A549 (cell line): Measurements from ENCODE around the gene RECK. TPM values are rescaled to one million over a fixed set of nuclear protein-coding genes. Genes with fewer than 3 reads are reported as not detected.

Experiments used
- ATAC-seq, 2 experiments: fragments of 200-7000 bp in 1 of 2; fragments of >200 bp in 1 of 2; cut with Nextera tagmentation in 1 of 2; cut with Tn5 transposase in 1 of 2; 3 replicates each; pipeline versions ENCODE4 v1.8.0 to v1.9.1; 2018 to 2020; ENCODE audit warnings: mild to moderate bottlenecking in 1 of 2, moderate library complexity in 1 of 2
- CTCF ChIA-PET: fragments of 300-600 bp; sonication (Branson Sonifier 250); formaldehyde crosslinking; extraction: SDS; loops from one replicate; lab custom pipeline; 2021; ENCODE audit warnings: antibody characterized with exemption, inconsistent platforms; lab: Yijun Ruan, JAX
- POLR2A ChIA-PET: fragments of 350-600 bp; formaldehyde crosslinking; extraction: SDS; loops from one replicate; lab custom pipeline; 2021; ENCODE audit warnings: antibody characterized with exemption, inconsistent platforms; lab: Yijun Ruan, JAX
- DNase-seq, 2 experiments: peaks; one replicate each; pipeline versions ENCODE4 v3.0.0 to v3.0.0-alpha.2; 2011 to 2016; ENCODE audit warnings: low read depth in 1 of 2, low spot score in 1 of 2
- FAIRE-seq: peaks from 2 replicates; lab custom pipeline; 2011; peaks lifted over from hg19 to GRCh38; lab: Jason Lieb, UNC
- H3K27ac ChIP-seq, 2 experiments: fragments of >200 bp; sonication (Bioruptor Twin); formaldehyde crosslinking; 3 replicates each; pipeline ENCODE4 v1.5.1; 2016 to 2017
- H3K4me1 ChIP-seq: fragments of >200 bp; sonication (Bioruptor Twin); formaldehyde crosslinking; 3 replicates; pipeline ENCODE4 v1.6.1; 2016
- H3K4me2 ChIP-seq: fragments of >200 bp; sonication (Bioruptor Twin); formaldehyde crosslinking; 3 replicates; pipeline ENCODE4 v1.6.1; 2016
- H3K4me3 ChIP-seq: fragments of >200 bp; sonication (Bioruptor Twin); formaldehyde crosslinking; 3 replicates; pipeline ENCODE4 v1.5.1; 2016
- H3K9me3 ChIP-seq: fragments of >200 bp; sonication (Bioruptor Twin); formaldehyde crosslinking; 3 replicates; pipeline ENCODE4 v1.6.1; 2016
- BCL3 ChIP-seq: fragments of >200 bp; sonication (Bioruptor Twin); formaldehyde crosslinking; IDR thresholded peaks from 3 replicates; pipeline ENCODE4 v1.6.1; 2016
- BHLHE40 ChIP-seq: IDR thresholded peaks from 2 replicates; pipeline ENCODE4 v1.6.1; 2012; ENCODE audit warnings: low read depth, low read length, inconsistent platforms
- CBX2 ChIP-seq: fragments of 200-600 bp; sonication (generic); IDR thresholded peaks from 2 replicates; pipeline ENCODE4 v1.6.1; 2016; ENCODE audit warnings: low read depth, mild to moderate bottlenecking, borderline replicate concordance
- CBX8 ChIP-seq: fragments of 200-600 bp; sonication (generic); IDR thresholded peaks from 2 replicates; pipeline ENCODE4 v1.6.1; 2016
- CEBPB ChIP-seq, 2 experiments: fragments of >200 bp in 1 of 2; sonication (Bioruptor Twin) in 1 of 2; formaldehyde crosslinking in 1 of 2; IDR thresholded peaks; 2 replicates each; pipeline ENCODE4 v1.6.1; 2012 to 2016
- CHD4 ChIP-seq: fragments of 200-600 bp; sonication (generic); IDR thresholded peaks from 2 replicates; pipeline ENCODE4 v1.6.1; 2016; ENCODE audit warnings: antibody characterized with exemption, mild to moderate bottlenecking, borderline replicate concordance
- EHF ChIP-seq: fragments of 250-450 bp; sonication (Bioruptor Pico); IDR thresholded peaks from 2 replicates; pipeline ENCODE4 v1.5.0; 2020; ENCODE audit warnings: mild to moderate bottlenecking
- EP300 ChIP-seq, 2 experiments: fragments of >200 bp; sonication (Bioruptor Twin); formaldehyde crosslinking; IDR thresholded peaks; 2 replicates in 1 of 2; 3 replicates in 1 of 2; pipeline ENCODE4 v1.6.1; 2016 to 2017
- FOSB ChIP-seq: fragments of 250-450 bp; sonication (Bioruptor Pico); IDR thresholded peaks from 2 replicates; pipeline ENCODE4 v1.5.0; 2020; ENCODE audit warnings: mild to moderate bottlenecking, moderate library complexity
- FOSL2 ChIP-seq, 2 experiments: fragments of 450-650 bp in 1 of 2; fragments of >200 bp in 1 of 2; sonication (Bioruptor Twin) in 1 of 2; formaldehyde crosslinking; IDR thresholded peaks; 2 replicates each; pipeline versions ENCODE4 v1.5.0 to v1.6.1; 2016 to 2020; ENCODE audit warnings: mild to moderate bottlenecking in 1 of 2, moderate library complexity in 1 of 2
- FOXS1 ChIP-seq: fragments of 250-450 bp; sonication (Bioruptor Pico); IDR thresholded peaks from 2 replicates; pipeline ENCODE4 v1.5.0; 2020; ENCODE audit warnings: mild to moderate bottlenecking, moderate library complexity
- GATA3 ChIP-seq: IDR thresholded peaks from 2 replicates; pipeline ENCODE4 v1.6.1; 2012; ENCODE audit warnings: borderline replicate concordance
- HDAC2 ChIP-seq: fragments of 200-600 bp; sonication (generic); IDR thresholded peaks from 2 replicates; pipeline ENCODE4 v1.6.1; 2016
- HOXB13 ChIP-seq: fragments of 250-450 bp; sonication (Bioruptor Pico); IDR thresholded peaks from 2 replicates; pipeline ENCODE4 v1.5.0; 2020; ENCODE audit warnings: low read depth, mild to moderate bottlenecking, moderate library complexity
- HOXB5 ChIP-seq: fragments of 250-450 bp; sonication (Bioruptor Pico); IDR thresholded peaks from 2 replicates; pipeline ENCODE4 v1.5.0; 2020; ENCODE audit warnings: mild to moderate bottlenecking, moderate library complexity
- JUNB ChIP-seq: fragments of >200 bp; sonication (Bioruptor Twin); formaldehyde crosslinking; IDR thresholded peaks from 2 replicates; pipeline ENCODE4 v1.6.1; 2016
- KDM5A ChIP-seq: fragments of 200-600 bp; sonication (generic); IDR thresholded peaks from 2 replicates; pipeline ENCODE4 v1.6.1; 2016; ENCODE audit warnings: antibody characterized with exemption, mild to moderate bottlenecking
- NFE2L2 ChIP-seq: fragments of 150-350 bp; conservative IDR thresholded peaks from 2 replicates; pipeline ENCODE4 v1.6.1; 2014; ENCODE audit warnings: low read length
- NPAS2 ChIP-seq: fragments of 250-450 bp; sonication (Bioruptor Pico); IDR thresholded peaks from 2 replicates; pipeline ENCODE4 v1.8.0; 2022; ENCODE audit warnings: mild to moderate bottlenecking, moderate library complexity, borderline replicate concordance
- NR3C1 ChIP-seq: fragments of >200 bp; sonication (Bioruptor Twin); formaldehyde crosslinking; IDR thresholded peaks from 3 replicates; pipeline ENCODE4 v1.6.1; 2017
- POLR2A ChIP-seq: IDR thresholded peaks from 2 replicates; pipeline ENCODE4 v1.6.1; 2012; ENCODE audit warnings: mild to moderate bottlenecking, low read length
- POLR2AphosphoS2 ChIP-seq: conservative IDR thresholded peaks from 2 replicates; pipeline ENCODE4 v1.6.1; 2012; ENCODE audit warnings: low read length, improper control_type of control experiment, inconsistent platforms
- RAD21 ChIP-seq, 2 experiments: fragments of >200 bp in 1 of 2; sonication (Bioruptor Twin) in 1 of 2; formaldehyde crosslinking in 1 of 2; IDR thresholded peaks in 1 of 2; conservative IDR thresholded peaks in 1 of 2; 2 replicates in 1 of 2; 3 replicates in 1 of 2; pipeline ENCODE4 v1.6.1; 2012 to 2018; ENCODE audit warnings: inconsistent platforms in 1 of 2
- RCOR1 ChIP-seq: fragments of 150-350 bp; IDR thresholded peaks from 2 replicates; pipeline ENCODE4 v1.6.1; 2014; ENCODE audit warnings: antibody characterized with exemption, low read length, low read depth
- RNF2 ChIP-seq: fragments of 200-600 bp; sonication (generic); IDR thresholded peaks from 2 replicates; pipeline ENCODE4 v1.6.1; 2016; ENCODE audit warnings: low read depth, mild to moderate bottlenecking, antibody characterized with exemption, moderate library complexity, borderline replicate concordance
- WGBS: methylation state at CpG from one replicate; pipeline ENCODE4 v1.1.6; 2017; ENCODE audit errors: missing lambda C conversion rate; 5-methylcytosine and 5-hydroxymethylcytosine counted together
- polyA plus RNA-seq, 4 experiments: library from polyadenylated mRNA; depleted of rRNA in 3 of 4; stranded (reverse); fragments of >200 nt; fragmentation: RNase III in 1 of 4; extraction: RNeasy Plus Mini Kit Qiagen cat#74134 plus additional on column Dnase treatment in 1 of 4; gene quantifications; 2 replicates in 3 of 4; 3 replicates in 1 of 4; pipeline ENCODE4 v1.2.3, GENCODE V29; 2011 to 2017
- TF ChIP-seq, protein P1 (sequence below): fragments of 450-650 bp; IDR thresholded peaks from 2 replicates; pipeline ENCODE4 v1.6.1; 2014; ENCODE audit warnings: antibody characterized with exemption
- TF ChIP-seq, protein P2 (sequence below): fragments of 200-600 bp; sonication (generic); IDR thresholded peaks from 2 replicates; pipeline ENCODE4 v1.6.1; 2016; ENCODE audit warnings: antibody characterized with exemption, mild to moderate bottlenecking, moderate library complexity
- TF ChIP-seq, protein P3 (sequence below): IDR thresholded peaks from 2 replicates; pipeline ENCODE4 v1.6.1; 2012; ENCODE audit warnings: low read depth, borderline replicate concordance

The RECK gene
- polyA plus RNA-seq, 2 of the 4 experiments (the other 2 are of a cell fraction) = 5.0 to 8.7 TPM

- Histone ChIP-seq H3K4me2 (no peak overlapping the region), H3K4me3 (no peak overlapping the region), H3K27ac (no peak overlapping the region), H3K9me3 (no peaks in the 10 kb centered on the region), H3K4me1 (peaks cover 11% of the 10 kb centered on the region)
- WGBS = 92% methylated on average over 3 of the region's 3 CpGs
- ChIA-PET CTCF (interaction anchor here (1.0 to 1.4 kb wide), 3 partner anchors 11 to 148 kb away, joined by 3 to 4 read pairs (median 3); no protein-coding TSS in a partner anchor), POLR2A (no interaction called here)
- FAIRE-seq (no peak), ATAC-seq (no peak), DNase-seq (no peak)
- no peak for TF ChIP-seq RAD21 (conservative IDR thresholded peaks at IDR 0.05 in 1 of 2, IDR thresholded peaks at IDR 0.05 in 1 of 2)
- no peak for TF ChIP-seq RCOR1
- TF ChIP-seq POLR2AphosphoS2 = no peak
- TF ChIP-seq FOXS1 (CRISPR knock-in tag) = no peak
- TF ChIP-seq POLR2A = no peak
- TF ChIP-seq, protein P1, sequence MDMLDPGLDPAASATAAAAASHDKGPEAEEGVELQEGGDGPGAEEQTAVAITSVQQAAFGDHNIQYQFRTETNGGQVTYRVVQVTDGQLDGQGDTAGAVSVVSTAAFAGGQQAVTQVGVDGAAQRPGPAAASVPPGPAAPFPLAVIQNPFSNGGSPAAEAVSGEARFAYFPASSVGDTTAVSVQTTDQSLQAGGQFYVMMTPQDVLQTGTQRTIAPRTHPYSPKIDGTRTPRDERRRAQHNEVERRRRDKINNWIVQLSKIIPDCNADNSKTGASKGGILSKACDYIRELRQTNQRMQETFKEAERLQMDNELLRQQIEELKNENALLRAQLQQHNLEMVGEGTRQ = no peak
- no peak for TF ChIP-seq CEBPB (IDR thresholded peaks at IDR 0.05)
- no peak for TF ChIP-seq EP300 (IDR thresholded peaks at IDR 0.05)
- TF ChIP-seq CHD4 = no peak
- no peak for TF ChIP-seq NFE2L2
- TF ChIP-seq RNF2 = no peak
- no peak for TF ChIP-seq NR3C1
- TF ChIP-seq, protein P2, sequence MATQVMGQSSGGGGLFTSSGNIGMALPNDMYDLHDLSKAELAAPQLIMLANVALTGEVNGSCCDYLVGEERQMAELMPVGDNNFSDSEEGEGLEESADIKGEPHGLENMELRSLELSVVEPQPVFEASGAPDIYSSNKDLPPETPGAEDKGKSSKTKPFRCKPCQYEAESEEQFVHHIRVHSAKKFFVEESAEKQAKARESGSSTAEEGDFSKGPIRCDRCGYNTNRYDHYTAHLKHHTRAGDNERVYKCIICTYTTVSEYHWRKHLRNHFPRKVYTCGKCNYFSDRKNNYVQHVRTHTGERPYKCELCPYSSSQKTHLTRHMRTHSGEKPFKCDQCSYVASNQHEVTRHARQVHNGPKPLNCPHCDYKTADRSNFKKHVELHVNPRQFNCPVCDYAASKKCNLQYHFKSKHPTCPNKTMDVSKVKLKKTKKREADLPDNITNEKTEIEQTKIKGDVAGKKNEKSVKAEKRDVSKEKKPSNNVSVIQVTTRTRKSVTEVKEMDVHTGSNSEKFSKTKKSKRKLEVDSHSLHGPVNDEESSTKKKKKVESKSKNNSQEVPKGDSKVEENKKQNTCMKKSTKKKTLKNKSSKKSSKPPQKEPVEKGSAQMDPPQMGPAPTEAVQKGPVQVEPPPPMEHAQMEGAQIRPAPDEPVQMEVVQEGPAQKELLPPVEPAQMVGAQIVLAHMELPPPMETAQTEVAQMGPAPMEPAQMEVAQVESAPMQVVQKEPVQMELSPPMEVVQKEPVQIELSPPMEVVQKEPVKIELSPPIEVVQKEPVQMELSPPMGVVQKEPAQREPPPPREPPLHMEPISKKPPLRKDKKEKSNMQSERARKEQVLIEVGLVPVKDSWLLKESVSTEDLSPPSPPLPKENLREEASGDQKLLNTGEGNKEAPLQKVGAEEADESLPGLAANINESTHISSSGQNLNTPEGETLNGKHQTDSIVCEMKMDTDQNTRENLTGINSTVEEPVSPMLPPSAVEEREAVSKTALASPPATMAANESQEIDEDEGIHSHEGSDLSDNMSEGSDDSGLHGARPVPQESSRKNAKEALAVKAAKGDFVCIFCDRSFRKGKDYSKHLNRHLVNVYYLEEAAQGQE = no peak
These were observed 13.8 kb downstream of the RECK start for GRCh38 chr9:36050476-36050875.

GRCh38 chr9:36051317-36051716, 14.6 kb downstream of the RECK start:
- WGBS = 78% methylated on average over 2 of the region's 2 CpGs
- FAIRE-seq = no peak

More at GRCh38 chr9:36051317-36051716, 14.6 kb downstream of the RECK start:
- ATAC-seq (no peak), DNase-seq (no peak)
- no peak overlapping the region for H3K4me3 ChIP-seq
- no peak overlapping the region for H3K27ac ChIP-seq
- TF ChIP-seq CEBPB (IDR thresholded peaks at IDR 0.05) (no peak), HDAC2 (no peak), EP300 (IDR thresholded peaks at IDR 0.05) (no peak), FOSL2 (IDR thresholded peaks at IDR 0.05) (no peak), FOSL2 (CRISPR knock-in tag; IDR thresholded peaks at IDR 0.05) (no peak), FOSB (CRISPR knock-in tag) (no peak), KDM5A (no peak), GATA3 (no peak), HOXB13 (CRISPR knock-in tag) (no peak), NR3C1 (no peak), BCL3 (no peak), BHLHE40 (no peak), CBX8 (no peak), HOXB5 (CRISPR knock-in tag) (no peak), EHF (no peak), CBX2 (no peak), JUNB (no peak), NPAS2 (CRISPR knock-in tag) (no peak)
- TF ChIP-seq, protein P3, sequence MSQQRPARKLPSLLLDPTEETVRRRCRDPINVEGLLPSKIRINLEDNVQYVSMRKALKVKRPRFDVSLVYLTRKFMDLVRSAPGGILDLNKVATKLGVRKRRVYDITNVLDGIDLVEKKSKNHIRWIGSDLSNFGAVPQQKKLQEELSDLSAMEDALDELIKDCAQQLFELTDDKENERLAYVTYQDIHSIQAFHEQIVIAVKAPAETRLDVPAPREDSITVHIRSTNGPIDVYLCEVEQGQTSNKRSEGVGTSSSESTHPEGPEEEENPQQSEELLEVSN = no peak
- H3K9me3 ChIP-seq = no peaks in the 10 kb centered on the region
- CTCF ChIA-PET = interaction anchor here (1.0 to 1.4 kb wide), 4 partner anchors 96 to 149 kb away, joined by 3 to 4 read pairs (median 3); no protein-coding TSS in a partner anchor
- POLR2A ChIA-PET = no interaction called here
- H3K4me2 ChIP-seq = no peak overlapping the region
- H3K4me1 ChIP-seq = peaks cover 11% of the 10 kb centered on the region
